Vagina (tissue), 2 donors: ENCODE results near the gene HSD3B2. TPM values are rescaled to one million over a fixed set of nuclear protein-coding genes. Genes with fewer than 3 reads are reported as not detected.

Experiments
- DNase-seq, 2 donors: peaks; one replicate each; pipeline ENCODE4 v3.0.0-alpha.2; 2017; ENCODE audit errors: extremely low spot score in 2 of 2
- H3K27ac ChIP-seq: fragments of 200-600 bp; sonication (generic); one replicate; pipeline ENCODE4 v1.5.1; 2019
- H3K27me3 ChIP-seq: fragments of 200-600 bp; sonication (generic); one replicate; pipeline ENCODE4 v1.5.1; 2019
- H3K36me3 ChIP-seq, 2 donors: fragments of 200-600 bp; sonication (generic); one replicate each; pipeline ENCODE4 v1.5.1; 2017 to 2019
- H3K4me1 ChIP-seq: fragments of 200-600 bp; sonication (generic); one replicate; pipeline ENCODE4 v1.5.1; 2019
- H3K4me3 ChIP-seq, 2 donors: fragments of 200-600 bp; sonication (generic); 1 replicate in 1 of 2; 2 replicates in 1 of 2; pipeline ENCODE4 v1.5.1; 2016 to 2019
- H3K9me3 ChIP-seq: fragments of 200-600 bp; sonication (generic); one replicate; pipeline ENCODE4 v1.5.1; 2019
- POLR2A ChIP-seq, 2 donors: fragments of 450-650 bp; IDR thresholded peaks; one replicate each; pipeline ENCODE4 v1.6.1; 2017; ENCODE audit warnings: antibody characterized with exemption in 2 of 2, mild to moderate bottlenecking in 2 of 2, moderate library complexity in 2 of 2
- POLR2AphosphoS5 ChIP-seq, 2 donors: sonication (generic); formaldehyde crosslinking; IDR thresholded peaks; one replicate each; pipeline ENCODE4 v1.9.0; 2017; ENCODE audit warnings: antibody characterized with exemption in 2 of 2, mild to moderate bottlenecking in 2 of 2, low read depth in 1 of 2; ENCODE audit not compliant: insufficient read depth in 1 of 2
- intact Hi-C: fragments of 100-400 bp; cut with DNase I; formaldehyde crosslinking; loops from one replicate; pipeline ENCODE4 v1.15.1; 2023
- total RNA-seq: library from RNA; depleted of rRNA; stranded (reverse); fragments of >200 nt; gene quantifications from one replicate; pipeline ENCODE4 v1.2.3, GENCODE V29; 2016
- TF ChIP-seq, protein P1 (sequence below), 3 experiments: fragments of 450-650 bp in 2 of 3; fragments of 200-600 bp in 1 of 3; sonication (generic) in 1 of 3; IDR thresholded peaks; one replicate each; pipeline ENCODE4 v1.5.1; 2017 to 2019; ENCODE audit warnings: antibody characterized with exemption in 3 of 3, mild to moderate bottlenecking in 2 of 3, moderate library complexity in 2 of 3

HSD3B2 gene
- total RNA-seq, 1 donor from 2014 or later, result 10.1 TPM

DNA sequence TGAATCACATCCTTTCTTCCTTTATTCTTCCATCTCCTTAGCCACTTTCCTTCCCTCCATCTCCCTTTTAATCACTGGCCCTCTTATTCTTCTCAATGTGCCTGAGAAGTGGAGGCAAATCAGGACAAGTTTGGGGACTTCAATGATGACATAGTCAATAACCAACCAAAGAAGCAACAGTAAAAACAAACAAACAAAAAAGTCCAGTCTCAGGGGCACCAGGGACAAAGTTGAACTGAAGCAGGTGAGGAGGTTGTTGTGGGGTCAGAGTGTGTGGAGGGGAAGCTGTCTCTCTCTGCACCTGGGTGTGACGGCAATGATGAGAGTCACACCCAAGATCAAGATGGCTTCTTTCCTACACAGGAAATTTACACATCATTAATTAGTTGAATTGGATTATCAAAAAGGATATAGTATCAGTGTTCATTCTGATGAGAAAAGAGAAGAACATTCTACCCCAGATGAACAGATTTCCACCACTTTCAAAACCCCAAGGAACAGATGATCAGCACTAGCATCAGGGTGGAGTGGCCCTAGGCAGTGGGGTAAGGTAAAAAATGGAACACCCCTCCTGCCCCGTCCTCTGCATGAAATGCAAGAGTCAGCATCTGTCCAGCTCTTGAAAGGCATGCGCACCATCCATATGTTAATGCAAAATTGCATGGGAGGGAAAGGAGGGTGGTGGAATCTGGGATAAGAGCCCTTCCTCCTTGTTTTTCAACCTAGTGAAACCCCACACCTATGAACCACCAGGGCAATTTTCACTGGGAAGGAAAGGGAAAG is 32.6 kb downstream of the HSD3B2 start:
- Histone ChIP-seq H3K27me3 (no peaks in the 10 kb centered on the region), H3K9me3 (no peaks in the 10 kb centered on the region), H3K36me3 (no peaks in the 10 kb centered on the region), H3K4me3 (no peak overlapping the region), H3K27ac (no peak overlapping the region), H3K4me1 (no peaks in the 10 kb centered on the region)
- TF ChIP-seq POLR2AphosphoS5 (IDR thresholded peaks at IDR 0.05; ENCODE audit: insufficient read depth in 1 of 2, low read depth in 1 of 2) (no peak), POLR2A (IDR thresholded peaks at IDR 0.05) (no peak)
- TF ChIP-seq, protein P1, sequence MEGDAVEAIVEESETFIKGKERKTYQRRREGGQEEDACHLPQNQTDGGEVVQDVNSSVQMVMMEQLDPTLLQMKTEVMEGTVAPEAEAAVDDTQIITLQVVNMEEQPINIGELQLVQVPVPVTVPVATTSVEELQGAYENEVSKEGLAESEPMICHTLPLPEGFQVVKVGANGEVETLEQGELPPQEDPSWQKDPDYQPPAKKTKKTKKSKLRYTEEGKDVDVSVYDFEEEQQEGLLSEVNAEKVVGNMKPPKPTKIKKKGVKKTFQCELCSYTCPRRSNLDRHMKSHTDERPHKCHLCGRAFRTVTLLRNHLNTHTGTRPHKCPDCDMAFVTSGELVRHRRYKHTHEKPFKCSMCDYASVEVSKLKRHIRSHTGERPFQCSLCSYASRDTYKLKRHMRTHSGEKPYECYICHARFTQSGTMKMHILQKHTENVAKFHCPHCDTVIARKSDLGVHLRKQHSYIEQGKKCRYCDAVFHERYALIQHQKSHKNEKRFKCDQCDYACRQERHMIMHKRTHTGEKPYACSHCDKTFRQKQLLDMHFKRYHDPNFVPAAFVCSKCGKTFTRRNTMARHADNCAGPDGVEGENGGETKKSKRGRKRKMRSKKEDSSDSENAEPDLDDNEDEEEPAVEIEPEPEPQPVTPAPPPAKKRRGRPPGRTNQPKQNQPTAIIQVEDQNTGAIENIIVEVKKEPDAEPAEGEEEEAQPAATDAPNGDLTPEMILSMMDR (IDR thresholded peaks at IDR 0.05), result no peak
- intact Hi-C loops, result no loop called here
- DNase-seq, result no peak

DNA sequence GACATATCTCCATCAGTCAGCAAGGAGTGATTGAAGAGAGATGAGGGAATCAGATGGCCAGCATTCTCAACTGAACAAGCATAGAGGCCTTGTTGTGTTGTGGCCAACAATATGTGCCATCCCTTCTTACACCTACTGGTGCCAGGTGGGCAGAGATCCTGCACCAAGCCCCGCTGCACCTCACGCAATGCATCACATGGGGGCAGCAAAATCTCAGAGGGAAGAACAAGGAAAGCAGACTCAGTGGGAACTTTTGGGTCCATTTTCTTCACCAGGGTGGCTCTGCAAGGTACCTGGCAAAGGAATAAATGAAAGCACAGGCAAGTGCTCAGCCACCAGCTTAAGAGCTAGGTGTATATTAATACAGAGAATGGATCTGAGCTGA is 33.2 kb downstream of the HSD3B2 start:
- intact Hi-C loops, result no loop called here
- Histone ChIP-seq H3K4me3 (no peak overlapping the region), H3K27ac (no peak overlapping the region), H3K27me3 (no peaks in the 10 kb centered on the region), H3K9me3 (no peaks in the 10 kb centered on the region), H3K4me1 (peaks cover 5% of the 10 kb centered on the region), H3K36me3 (no peaks in the 10 kb centered on the region)
- DNase-seq, result no peak
- no peak for TF ChIP-seq POLR2AphosphoS5 (IDR thresholded peaks at IDR 0.05; ENCODE audit: insufficient read depth in 1 of 2, low read depth in 1 of 2)

DNA sequence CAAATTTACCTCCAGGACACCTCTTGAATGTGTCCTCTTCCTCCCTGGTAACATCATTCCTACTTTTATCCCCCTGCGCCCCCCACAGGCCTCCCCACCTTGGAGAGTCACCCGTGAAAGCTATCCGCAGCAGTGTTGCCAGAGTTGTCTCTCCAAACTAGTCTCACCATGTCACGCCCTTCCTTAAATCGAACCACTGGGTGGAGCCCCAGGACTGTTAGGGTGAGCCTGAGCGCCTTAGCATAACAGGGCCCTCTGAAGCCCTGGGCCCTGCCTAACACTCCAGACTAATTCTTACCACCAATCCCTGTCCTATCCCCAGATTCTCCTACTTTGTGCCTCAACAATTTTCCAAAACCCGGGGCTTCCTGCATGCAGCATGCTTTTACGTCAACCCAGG is 35.0 kb downstream of the HSD3B2 start:
- Histone ChIP-seq H3K4me1 (peaks cover 9% of the 10 kb centered on the region), H3K27me3 (no peaks in the 10 kb centered on the region), H3K36me3 (no peaks in the 10 kb centered on the region), H3K4me3 (no peak overlapping the region), H3K27ac (no peak overlapping the region), H3K9me3 (no peaks in the 10 kb centered on the region)
- intact Hi-C loops, result no loop called here
- TF ChIP-seq, protein P1 (IDR thresholded peaks at IDR 0.05), result no peak
- no peak for TF ChIP-seq POLR2A (IDR thresholded peaks at IDR 0.05)
- TF ChIP-seq POLR2AphosphoS5 (IDR thresholded peaks at IDR 0.05; ENCODE audit: insufficient read depth in 1 of 2, low read depth in 1 of 2), result no peak
- no peak for DNase-seq

DNA sequence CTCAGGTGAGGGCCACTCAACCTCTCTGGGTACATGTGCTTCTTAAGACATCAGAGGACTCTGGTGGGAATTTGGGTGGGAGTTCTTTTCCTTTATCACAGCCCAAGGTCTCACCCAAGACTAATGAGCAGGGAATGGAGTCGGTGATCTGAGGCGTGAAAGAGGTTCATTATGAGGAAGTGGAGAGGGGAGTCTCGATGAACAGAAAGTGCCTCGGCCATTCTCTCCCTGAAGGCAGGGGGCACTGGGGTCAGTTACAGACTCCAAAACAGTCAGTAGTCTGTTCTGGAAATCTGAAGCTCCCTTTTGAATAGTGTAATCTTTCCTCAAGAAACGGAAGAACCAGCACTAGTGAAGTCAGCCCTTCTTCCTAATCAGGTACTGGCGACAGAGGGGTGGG is 36.2 kb downstream of the HSD3B2 start:
- no peak for DNase-seq
- TF ChIP-seq POLR2AphosphoS5 (IDR thresholded peaks at IDR 0.05; ENCODE audit: insufficient read depth in 1 of 2, low read depth in 1 of 2) (no peak), POLR2A (IDR thresholded peaks at IDR 0.05) (no peak)
- TF ChIP-seq, protein P1 (IDR thresholded peaks at IDR 0.05), result no peak

DNA sequence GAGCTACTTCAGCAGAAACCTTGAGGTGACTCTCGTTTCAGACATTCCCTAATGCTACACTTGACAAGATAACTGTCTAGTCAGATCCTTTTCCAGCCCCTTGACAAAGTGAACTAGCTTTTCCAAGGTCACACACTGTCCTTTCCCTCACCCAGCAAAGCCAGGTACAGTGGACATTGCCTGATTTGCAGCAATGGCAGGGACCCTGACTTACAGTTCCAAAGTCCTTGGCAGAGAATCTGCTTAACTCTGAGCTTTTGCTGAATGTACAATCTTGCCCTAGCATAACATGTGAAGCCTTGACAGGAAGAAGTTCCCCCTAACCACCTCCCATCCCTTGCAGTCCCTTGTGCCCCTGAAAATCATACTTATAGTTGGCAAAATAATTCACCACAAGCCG is 37.1 kb downstream of the HSD3B2 start:
- H3K36me3 ChIP-seq, result no peaks in the 10 kb centered on the region
- no peak for DNase-seq
- H3K9me3 ChIP-seq, result no peaks in the 10 kb centered on the region
- H3K27me3 ChIP-seq, result no peaks in the 10 kb centered on the region
- intact Hi-C loops, result no loop called here
- H3K4me1 ChIP-seq, result peaks cover 9% of the 10 kb centered on the region
- no peak for TF ChIP-seq POLR2A (IDR thresholded peaks at IDR 0.05)
- TF ChIP-seq, protein P1 (IDR thresholded peaks at IDR 0.05), result no peak
- no peak overlapping the region for H3K4me3 ChIP-seq
- H3K27ac ChIP-seq, result no peak overlapping the region

More for the DNA sequence above, 36.2 kb downstream of the HSD3B2 start:
- no peak overlapping the region for H3K4me3 ChIP-seq
- no peaks in the 10 kb centered on the region for H3K27me3 ChIP-seq
- no peak overlapping the region for H3K27ac ChIP-seq
- intact Hi-C loops, result no loop called here
- H3K36me3 ChIP-seq, result no peaks in the 10 kb centered on the region
- H3K4me1 ChIP-seq, result peaks cover 9% of the 10 kb centered on the region
- no peaks in the 10 kb centered on the region for H3K9me3 ChIP-seq
